CD4-positive, CD25-positive, alpha-beta regulatory T cell (primary cell): ENCODE results near the gene RPL22. TPM values are rescaled to one million over a fixed set of nuclear protein-coding genes. Genes with fewer than 3 reads are reported as not detected.
A peak's percentile ranks its signal among the peaks of the same experiment; 100 is the strongest.

Source experiments
- ATAC-seq, 2 donors: fragments of 150-1000 bp; cut with Tn5 transposase; one replicate each; pipeline ENCODE4 v1.10.0; 2021; ENCODE audit warnings: low read depth in 2 of 2, moderate number of reproducible peaks in 2 of 2, moderate library complexity in 1 of 2
- DNase-seq, 3 donors: peaks; one replicate each; pipeline versions ENCODE4 v3.0.0 to v3.0.0-alpha.2; 2012 to 2022; ENCODE audit warnings: mixed read lengths in 1 of 3
- H3K27ac ChIP-seq: one replicate; pipeline ENCODE4 v1.7.0; 2013; ENCODE audit warnings: mild to moderate bottlenecking, low read length; ENCODE audit not compliant: insufficient read depth, poor library complexity, severe bottlenecking
- H3K27me3 ChIP-seq: one replicate; pipeline ENCODE4 v1.7.0; 2013; ENCODE audit warnings: low read length; ENCODE audit not compliant: control insufficient read depth, insufficient read depth
- H3K36me3 ChIP-seq: one replicate; pipeline ENCODE4 v1.7.0; 2013; ENCODE audit warnings: mild to moderate bottlenecking, low read length, moderate library complexity; ENCODE audit not compliant: control insufficient read depth, insufficient read depth
- H3K4me1 ChIP-seq: 2 replicates; pipeline ENCODE4 v1.7.0; 2013; ENCODE audit warnings: mild to moderate bottlenecking, low read length; ENCODE audit not compliant: insufficient read depth, control insufficient read depth, poor library complexity, severe bottlenecking
- H3K4me3 ChIP-seq: one replicate; pipeline ENCODE4 v1.7.0; 2013; ENCODE audit warnings: low read depth, mild to moderate bottlenecking, low read length, moderate library complexity
- H3K9me3 ChIP-seq, 2 experiments: 1 replicate in 1 of 2; 2 replicates in 1 of 2; pipeline ENCODE4 v1.7.0; 2013; ENCODE audit warnings: low read length in 2 of 2, mild to moderate bottlenecking in 1 of 2, moderate library complexity in 1 of 2; ENCODE audit not compliant: control insufficient read depth in 2 of 2
- H3K27ac Mint-ChIP-seq, 3 donors: one replicate each; pipeline ENCODE4 v1.8.0; 2020 to 2022; ENCODE audit warnings: mild to moderate bottlenecking in 3 of 3, mixed read lengths in 3 of 3, moderate library complexity in 2 of 3
- H3K27me3 Mint-ChIP-seq: one replicate; pipeline ENCODE4 v1.8.0; 2022; ENCODE audit warnings: mild to moderate bottlenecking, mixed read lengths
- H3K36me3 Mint-ChIP-seq: one replicate; pipeline ENCODE4 v1.8.0; 2020; ENCODE audit warnings: mixed read lengths
- H3K4me1 Mint-ChIP-seq, 4 donors: one replicate each; pipeline ENCODE4 v1.8.0; 2020 to 2022; ENCODE audit warnings: mixed read lengths in 4 of 4, mild to moderate bottlenecking in 1 of 4
- H3K4me3 Mint-ChIP-seq, 4 donors: one replicate each; pipeline ENCODE4 v1.8.0; 2020 to 2022; ENCODE audit warnings: mild to moderate bottlenecking in 4 of 4, mixed read lengths in 4 of 4, moderate library complexity in 3 of 4
- H3K9me3 Mint-ChIP-seq, 7 donors: one replicate each; pipeline ENCODE4 v1.8.0; 2020 to 2022; ENCODE audit warnings: mixed read lengths in 7 of 7, mild to moderate bottlenecking in 3 of 7, moderate library complexity in 2 of 7
- polyA plus RNA-seq, 4 donors: library from polyadenylated mRNA; unstranded; fragments of 300-500 nt; fragmentation: Illumina TruSeq; gene quantifications; one replicate each; pipeline ENCODE4 v1.2.3, GENCODE V29; 2021
- total RNA-seq: library from RNA; stranded (reverse); gene quantifications from one replicate; pipeline ENCODE4 v1.2.3, GENCODE V29; 2022

The RPL22 gene
- total and polyA plus RNA-seq, 5 donors from 2014 or later = 152 to 405 (median 196) TPM

GRCh38 chr1:6143395-6143794 lies 56.0 kb downstream of the RPL22 start:
- H3K9me3 ChIP-seq = no peaks in the 10 kb centered on the region
- no peaks in the 10 kb centered on the region for H3K27me3 ChIP-seq
- Mint-ChIP-seq H3K4me1 (peaks cover 0 to 6% (median 2%) of the 10 kb centered on the region in 4 donors), H3K27ac (no peak overlapping the region), H3K4me3 (no peak overlapping the region), H3K9me3 (no peaks in the 10 kb centered on the region), H3K36me3 (no peaks in the 10 kb centered on the region), H3K27me3 (peaks cover 14% of the 10 kb centered on the region)
- no peak overlapping the region for H3K4me3 ChIP-seq
- ATAC-seq (no peak), DNase-seq (no peak)
- no peaks in the 10 kb centered on the region for H3K36me3 ChIP-seq
- H3K27ac ChIP-seq = no peak overlapping the region
- H3K4me1 ChIP-seq = peaks cover 4% of the 10 kb centered on the region

GRCh38 chr1:6142734-6143133 lies 56.7 kb downstream of the RPL22 start:
- no peaks in the 10 kb centered on the region for H3K27me3 ChIP-seq
- Mint-ChIP-seq H3K36me3 (no peaks in the 10 kb centered on the region), H3K9me3 (no peaks in the 10 kb centered on the region), H3K4me1 (peaks cover 0 to 2% (median 0%) of the 10 kb centered on the region in 4 donors), H3K27ac (no peak overlapping the region), H3K4me3 (no peak overlapping the region), H3K27me3 (peaks cover 10% of the 10 kb centered on the region)
- ATAC-seq (no peak), DNase-seq (no peak)
- H3K4me1 ChIP-seq = no peaks in the 10 kb centered on the region
- H3K36me3 ChIP-seq = no peaks in the 10 kb centered on the region
- no peak overlapping the region for H3K4me3 ChIP-seq
- H3K27ac ChIP-seq = no peak overlapping the region
- no peaks in the 10 kb centered on the region for H3K9me3 ChIP-seq

- no peaks in the 10 kb centered on the region for H3K4me1 ChIP-seq
- H3K4me1 Mint-ChIP-seq = peaks cover 0 to 2% (median 0%) of the 10 kb centered on the region in 4 donors
- H3K27me3 Mint-ChIP-seq = peaks cover 10% of the 10 kb centered on the region
- H3K9me3 Mint-ChIP-seq = no peaks in the 10 kb centered on the region
- no peaks in the 10 kb centered on the region for H3K36me3 ChIP-seq
- no peak for ATAC-seq
- H3K27ac Mint-ChIP-seq = no peak overlapping the region
- DNase-seq = no peak
- H3K27ac ChIP-seq = no peak overlapping the region
- peak overlapping the region in 1 of 4 donors; percentile 47 for H3K4me3 Mint-ChIP-seq
- no peaks in the 10 kb centered on the region for H3K27me3 ChIP-seq
- H3K9me3 ChIP-seq = no peaks in the 10 kb centered on the region
- no peak overlapping the region for H3K4me3 ChIP-seq
- no peaks in the 10 kb centered on the region for H3K36me3 Mint-ChIP-seq
These were observed 57.3 kb downstream of the RPL22 start for GRCh38 chr1:6142036-6142621.

GRCh38 chr1:6141592-6141991 lies 57.8 kb downstream of the RPL22 start:
- Mint-ChIP-seq H3K27ac (no peak overlapping the region), H3K4me1 (peaks cover 0 to 2% (median 0%) of the 10 kb centered on the region in 4 donors), H3K36me3 (no peaks in the 10 kb centered on the region), H3K4me3 (no peak overlapping the region), H3K9me3 (no peaks in the 10 kb centered on the region), H3K27me3 (peaks cover 10% of the 10 kb centered on the region)
- no peaks in the 10 kb centered on the region for H3K4me1 ChIP-seq
- H3K27ac ChIP-seq = no peak overlapping the region
- DNase-seq (peak in 1 of 3 donors; percentile 20), ATAC-seq (no peak)
- no peaks in the 10 kb centered on the region for H3K27me3 ChIP-seq
- no peaks in the 10 kb centered on the region for H3K36me3 ChIP-seq
- no peaks in the 10 kb centered on the region for H3K9me3 ChIP-seq
- H3K4me3 ChIP-seq = no peak overlapping the region

GRCh38 chr1:6140413-6140812 lies 59.0 kb downstream of the RPL22 start:
- Mint-ChIP-seq H3K4me1 (no peaks in the 10 kb centered on the region), H3K27me3 (peaks cover 4% of the 10 kb centered on the region), H3K4me3 (no peak overlapping the region), H3K9me3 (no peaks in the 10 kb centered on the region), H3K36me3 (no peaks in the 10 kb centered on the region), H3K27ac (no peak overlapping the region)
- no peaks in the 10 kb centered on the region for H3K27me3 ChIP-seq
- no peak overlapping the region for H3K27ac ChIP-seq
- H3K9me3 ChIP-seq = no peaks in the 10 kb centered on the region
- no peaks in the 10 kb centered on the region for H3K36me3 ChIP-seq
- DNase-seq (no peak), ATAC-seq (no peak)
- no peaks in the 10 kb centered on the region for H3K4me1 ChIP-seq
- H3K4me3 ChIP-seq = no peak overlapping the region

- H3K27me3 Mint-ChIP-seq = peaks cover 7% of the 10 kb centered on the region
- no peak overlapping the region for H3K27ac Mint-ChIP-seq
- H3K4me1 Mint-ChIP-seq = no peaks in the 10 kb centered on the region
- Histone ChIP-seq H3K27me3 (no peaks in the 10 kb centered on the region), H3K36me3 (no peaks in the 10 kb centered on the region), H3K4me1 (no peaks in the 10 kb centered on the region), H3K27ac (no peak overlapping the region), H3K4me3 (no peak overlapping the region), H3K9me3 (no peaks in the 10 kb centered on the region)
- peaks cover 0 to under 1% (median 0%) of the 10 kb centered on the region in 7 donors for H3K9me3 Mint-ChIP-seq
- H3K36me3 Mint-ChIP-seq = no peaks in the 10 kb centered on the region
- H3K4me3 Mint-ChIP-seq = no peak overlapping the region
- ATAC-seq (no peak), DNase-seq (no peak)
These were observed 61.6 kb downstream of the RPL22 start for GRCh38 chr1:6137758-6138157.

GRCh38 chr1:6136516-6137220 lies 62.7 kb downstream of the RPL22 start:
- no peaks in the 10 kb centered on the region for H3K36me3 Mint-ChIP-seq
- Histone ChIP-seq H3K27me3 (no peaks in the 10 kb centered on the region), H3K36me3 (no peaks in the 10 kb centered on the region), H3K4me1 (no peaks in the 10 kb centered on the region), H3K4me3 (no peak overlapping the region), H3K9me3 (peaks cover 0 to 4% of the 10 kb centered on the region in 2 experiments), H3K27ac (no peak overlapping the region)
- peaks cover 0 to 7% (median 0%) of the 10 kb centered on the region in 7 donors for H3K9me3 Mint-ChIP-seq
- no peaks in the 10 kb centered on the region for H3K4me1 Mint-ChIP-seq
- no peak for DNase-seq
- ATAC-seq = no peak
- H3K4me3 Mint-ChIP-seq = no peak overlapping the region
- H3K27ac Mint-ChIP-seq = no peak overlapping the region
- H3K27me3 Mint-ChIP-seq = peaks cover 4% of the 10 kb centered on the region
